ENCODE results near the gene CDK9.
A peak's percentile ranks its signal among the peaks of the same experiment; 100 is the strongest.
"Not testable (repeated sequence)": the region's sequence is repeated elsewhere in the genome, so short reads cannot be mapped to it uniquely, and the experiment has no call there.

Gene CDK9

DNA sequence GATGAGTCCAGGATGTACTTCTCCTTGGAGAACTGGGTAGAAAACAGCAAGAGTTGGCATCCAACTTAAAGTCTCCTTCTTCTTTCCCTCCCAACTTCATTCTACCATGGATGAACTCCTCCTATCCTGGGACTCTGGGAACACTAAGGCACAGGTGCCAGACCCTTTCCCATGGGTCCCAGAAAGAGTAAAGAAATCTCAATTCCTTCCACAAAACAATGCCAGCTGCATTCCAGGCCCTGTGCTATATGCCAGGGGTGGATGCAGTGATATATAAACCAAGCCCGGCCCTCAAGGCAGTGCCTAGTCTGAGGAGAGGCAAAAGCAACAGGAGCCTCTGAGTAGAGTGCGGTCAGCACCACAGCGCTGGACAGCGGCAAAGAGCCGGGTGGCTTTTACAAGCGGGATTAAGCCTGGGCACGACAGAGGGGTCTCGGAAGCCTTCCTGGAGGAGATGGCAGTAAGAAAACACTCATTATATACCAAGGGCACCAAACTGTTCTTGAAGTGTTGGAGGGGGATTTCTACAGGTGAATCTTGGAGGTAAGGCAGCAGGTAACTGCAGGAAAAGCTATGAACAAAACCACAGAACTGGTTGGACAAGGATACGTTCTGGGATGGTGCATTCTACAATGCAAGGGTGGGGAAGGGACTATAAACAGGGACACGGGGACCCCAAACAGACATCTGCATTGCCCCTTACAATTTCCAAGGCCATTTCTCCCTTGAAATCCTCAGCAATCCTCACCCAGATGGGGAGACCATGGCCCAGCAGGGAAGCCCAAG lies 34.4 kb upstream of the CDK9 start:
- no peaks in the 10 kb centered on the region for H3K27me3 ChIP-seq (ENCODE audit: control insufficient read depth, insufficient read depth, low read length)
- WGBS (ENCODE audit: insufficient coverage, insufficient read length): no CpG with 5 or more reads among the region's 10 CpGs
- H3K9me3 ChIP-seq (ENCODE audit: control insufficient read depth, insufficient read depth, low read length): no peaks in the 10 kb centered on the region
- H3K36me3 ChIP-seq (ENCODE audit: control insufficient read depth, insufficient read depth, low read length): peaks cover 10% of the 10 kb centered on the region
- peaks cover 2% of the 10 kb centered on the region; the same call in 1 of the 2 replicates for H3K4me1 ChIP-seq (ENCODE audit: control insufficient read depth, insufficient read depth, low read length)
- H3K4me3 ChIP-seq (ENCODE audit: low read length): no peak overlapping the region
- no peak for DNase-seq (ENCODE audit: low read depth, low spot score)
- no peak overlapping the region for H3K27ac ChIP-seq (ENCODE audit: low read length)

DNA sequence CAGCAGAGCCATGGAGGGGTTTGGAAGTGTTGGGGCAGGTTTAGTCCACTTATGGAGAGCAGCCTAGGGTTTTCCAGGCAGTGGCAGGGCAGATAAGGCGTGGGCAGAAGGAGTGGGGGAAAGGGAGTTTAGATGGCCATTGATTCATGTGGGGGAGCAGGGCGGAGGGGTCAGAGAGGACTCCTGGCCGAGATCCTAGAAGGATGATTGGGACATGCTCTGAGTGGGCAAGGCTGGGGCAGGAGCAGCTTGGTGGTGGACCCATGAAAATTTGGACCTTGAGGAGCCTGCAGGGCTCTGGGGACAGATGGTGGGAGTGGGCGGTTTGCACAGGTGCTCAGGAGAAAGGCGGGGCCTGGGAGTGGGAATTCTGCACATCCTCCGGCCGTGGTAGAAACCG lies 32.7 kb upstream of the CDK9 start:
- WGBS (ENCODE audit: insufficient coverage, insufficient read length): no CpG with 5 or more reads among the region's 8 CpGs
- H3K4me1 ChIP-seq (ENCODE audit: control insufficient read depth, insufficient read depth, low read length): peaks cover 2% of the 10 kb centered on the region; the same call in 1 of the 2 replicates
- peaks cover 10% of the 10 kb centered on the region for H3K36me3 ChIP-seq (ENCODE audit: control insufficient read depth, insufficient read depth, low read length)
- H3K27me3 ChIP-seq (ENCODE audit: control insufficient read depth, insufficient read depth, low read length): no peaks in the 10 kb centered on the region
- H3K4me3 ChIP-seq (ENCODE audit: low read length): no peak overlapping the region
- no peak for DNase-seq (ENCODE audit: low read depth, low spot score)
- no peak overlapping the region for H3K27ac ChIP-seq (ENCODE audit: low read length)
- H3K9me3 ChIP-seq (ENCODE audit: control insufficient read depth, insufficient read depth, low read length): no peaks in the 10 kb centered on the region

DNA sequence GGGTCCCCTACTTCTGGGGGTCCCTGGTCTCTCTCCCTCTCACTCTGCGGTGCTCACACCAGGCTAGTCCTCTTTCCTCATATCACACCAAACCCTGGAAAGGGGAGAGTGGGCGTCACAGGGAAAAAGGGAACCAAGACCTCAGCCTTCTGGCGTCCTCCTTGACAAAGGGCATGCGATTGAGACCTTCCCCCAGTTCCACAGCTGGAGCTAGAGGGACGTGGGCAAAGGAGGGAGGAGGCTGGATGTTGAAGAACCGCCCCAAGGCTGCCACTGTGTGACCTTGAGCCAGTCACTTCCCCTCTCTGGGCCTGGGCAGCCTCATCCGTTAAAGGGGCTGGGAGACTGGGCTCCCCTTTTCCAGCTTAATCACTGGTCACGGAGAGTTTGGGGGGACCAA lies 32.2 kb upstream of the CDK9 start:
- Histone ChIP-seq H3K36me3 (ENCODE audit: control insufficient read depth, insufficient read depth, low read length) (peaks cover 10% of the 10 kb centered on the region), H3K4me3 (ENCODE audit: low read length) (no peak overlapping the region), H3K27me3 (ENCODE audit: control insufficient read depth, insufficient read depth, low read length) (no peaks in the 10 kb centered on the region)

DNA sequence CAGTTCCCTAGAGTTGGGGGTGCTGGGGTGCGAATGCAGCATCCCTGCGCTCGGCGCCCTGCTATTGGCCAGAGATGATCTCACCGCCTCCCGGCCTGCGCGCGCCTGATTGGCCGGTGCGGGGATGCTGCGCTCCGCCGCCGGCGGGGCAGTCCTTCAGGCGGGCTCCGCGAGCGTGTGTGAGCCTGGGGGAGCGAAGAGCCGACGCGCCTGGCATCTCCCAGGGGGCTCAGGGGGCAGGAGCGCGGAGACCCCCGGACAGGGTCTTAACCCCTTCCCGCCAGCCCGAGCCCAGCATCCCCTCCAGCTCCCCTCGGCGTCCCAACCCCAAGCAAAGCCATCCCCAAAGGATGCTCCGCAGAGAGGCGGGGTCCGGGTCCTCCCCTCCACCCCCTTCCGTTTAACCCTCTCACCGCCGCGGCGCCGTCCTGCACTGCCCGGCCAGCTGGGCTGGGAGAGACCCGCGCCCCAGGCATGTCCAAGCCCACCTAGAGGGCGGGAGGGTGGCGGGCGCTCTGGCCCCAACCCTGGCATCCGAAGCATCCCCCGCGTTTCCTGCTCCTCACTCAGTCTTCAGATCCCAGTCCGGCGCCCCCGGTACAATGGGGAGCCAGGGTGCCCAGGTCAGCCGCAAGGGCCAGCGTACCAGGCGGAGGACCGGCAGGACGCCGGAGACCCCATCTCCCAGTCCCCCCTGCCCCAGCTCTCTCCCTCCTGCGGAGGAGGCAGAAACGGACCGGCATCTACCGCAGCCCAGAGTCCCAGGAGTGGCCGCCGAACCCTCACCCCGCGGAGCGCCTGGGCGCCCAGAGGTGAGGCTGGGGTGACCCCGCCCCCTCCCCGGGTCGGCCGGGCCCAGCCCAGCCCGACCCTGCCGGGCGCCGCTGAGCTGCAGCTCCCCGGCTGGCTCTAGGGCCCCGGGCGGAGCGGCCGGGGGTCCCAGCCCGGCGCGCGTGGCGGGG lies 31.5 kb upstream of the CDK9 start:
- H3K9me3 ChIP-seq (ENCODE audit: control insufficient read depth, insufficient read depth, low read length): no peaks in the 10 kb centered on the region
- H3K36me3 ChIP-seq (ENCODE audit: control insufficient read depth, insufficient read depth, low read length): peaks cover 2% of the 10 kb centered on the region
- H3K4me3 ChIP-seq (ENCODE audit: low read length): peak overlapping the region; percentile 89
- peaks cover 2% of the 10 kb centered on the region; the same call in 1 of the 2 replicates for H3K4me1 ChIP-seq (ENCODE audit: control insufficient read depth, insufficient read depth, low read length)
- H3K27me3 ChIP-seq (ENCODE audit: control insufficient read depth, insufficient read depth, low read length): no peaks in the 10 kb centered on the region
- no peak for DNase-seq (ENCODE audit: low read depth, low spot score)
- no CpG with 5 or more reads among the region's 86 CpGs for WGBS (ENCODE audit: insufficient coverage, insufficient read length)
- no peak overlapping the region for H3K27ac ChIP-seq (ENCODE audit: low read length)

More for the DNA sequence above, 32.2 kb upstream of the CDK9 start:
- Histone ChIP-seq H3K4me1 (ENCODE audit: control insufficient read depth, insufficient read depth, low read length) (peaks cover 2% of the 10 kb centered on the region; the same call in 1 of the 2 replicates), H3K9me3 (ENCODE audit: control insufficient read depth, insufficient read depth, low read length) (no peaks in the 10 kb centered on the region), H3K27ac (ENCODE audit: low read length) (no peak overlapping the region)
- DNase-seq (ENCODE audit: low read depth, low spot score): no peak
- no CpG with 5 or more reads among the region's 8 CpGs for WGBS (ENCODE audit: insufficient coverage, insufficient read length)

DNA sequence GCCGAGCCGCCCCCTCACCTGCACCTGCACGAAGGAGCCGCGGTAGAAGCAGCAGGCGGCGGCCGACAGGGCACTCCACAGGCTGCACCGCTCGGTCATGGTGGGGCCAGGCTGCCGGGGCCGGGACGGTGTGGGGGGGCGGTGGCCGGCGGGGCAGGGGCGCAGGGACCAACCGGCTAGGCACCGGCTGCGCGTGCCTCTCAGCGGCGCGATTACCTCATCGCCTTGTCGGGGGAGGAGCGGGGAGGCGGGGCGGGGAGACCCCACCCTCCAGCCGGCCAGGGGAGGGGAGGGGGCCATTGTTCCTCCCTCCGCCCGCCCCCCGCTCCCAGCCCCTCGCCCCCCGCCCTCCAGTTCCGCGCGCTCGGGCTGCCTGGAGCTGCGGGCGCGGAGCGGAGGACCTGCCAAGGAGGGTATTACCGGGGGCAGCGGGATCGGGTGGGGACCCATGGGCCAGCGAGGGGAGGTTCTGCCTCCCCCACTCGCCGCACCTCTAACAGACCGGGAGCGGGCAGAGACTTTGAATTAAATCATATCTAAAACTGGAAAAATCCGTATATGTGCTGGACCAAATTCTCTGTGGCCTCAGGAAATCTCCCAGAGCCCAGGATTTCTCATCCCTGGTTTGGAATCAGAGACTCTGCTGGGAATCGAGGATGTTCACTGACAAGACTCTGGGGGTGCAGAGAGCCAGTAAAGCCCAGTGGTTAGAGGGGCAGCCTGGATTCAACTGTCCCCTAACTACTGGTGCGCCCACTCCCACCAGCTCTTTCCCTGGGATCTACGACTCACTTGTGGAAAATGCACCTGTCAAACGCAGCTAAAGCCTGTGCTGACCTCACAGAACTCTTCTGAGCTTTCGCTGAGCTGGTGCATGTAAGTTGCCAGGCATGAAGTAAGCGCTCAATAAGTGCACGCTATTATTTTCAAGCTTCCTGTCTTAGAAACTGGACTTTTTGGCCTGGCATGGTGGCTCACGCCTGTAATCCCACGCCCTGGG lies 30.5 kb upstream of the CDK9 start:
- no peak for DNase-seq (ENCODE audit: low read depth, low spot score)
- Histone ChIP-seq H3K9me3 (ENCODE audit: control insufficient read depth, insufficient read depth, low read length) (no peaks in the 10 kb centered on the region), H3K27ac (ENCODE audit: low read length) (no peak overlapping the region), H3K27me3 (ENCODE audit: control insufficient read depth, insufficient read depth, low read length) (no peaks in the 10 kb centered on the region), H3K4me1 (ENCODE audit: control insufficient read depth, insufficient read depth, low read length) (peaks cover 2% of the 10 kb centered on the region; the same call in 1 of the 2 replicates), H3K4me3 (ENCODE audit: low read length) (peak overlapping the region; percentile 89), H3K36me3 (ENCODE audit: control insufficient read depth, insufficient read depth, low read length) (no peaks in the 10 kb centered on the region)
- WGBS (ENCODE audit: insufficient coverage, insufficient read length): no CpG with 5 or more reads among the region's 61 CpGs

DNA sequence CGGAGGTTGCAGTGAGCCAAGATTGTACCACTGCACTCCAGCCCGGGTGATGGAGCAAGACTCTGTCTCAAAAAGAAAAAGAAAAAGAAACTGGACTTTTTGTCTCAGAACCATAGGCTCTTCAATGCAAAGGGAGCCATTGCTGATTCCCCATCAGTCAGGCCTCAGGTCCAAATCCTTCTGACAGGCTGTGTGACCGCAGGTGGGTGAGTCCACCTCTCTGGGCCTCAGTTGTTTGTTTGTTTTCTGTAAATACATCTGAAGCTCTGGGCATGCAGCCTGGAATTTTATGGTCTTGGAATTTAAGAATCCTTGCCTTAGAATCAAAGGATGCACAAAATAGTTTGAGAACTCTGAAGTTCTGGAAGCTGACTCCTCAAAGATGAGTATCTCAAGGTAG lies 29.6 kb upstream of the CDK9 start:
- H3K27ac ChIP-seq (ENCODE audit: low read length): no peak overlapping the region
- no peaks in the 10 kb centered on the region for H3K27me3 ChIP-seq (ENCODE audit: control insufficient read depth, insufficient read depth, low read length)
- H3K36me3 ChIP-seq (ENCODE audit: control insufficient read depth, insufficient read depth, low read length): no peaks in the 10 kb centered on the region
- peaks cover 2% of the 10 kb centered on the region; the same call in 1 of the 2 replicates for H3K4me1 ChIP-seq (ENCODE audit: control insufficient read depth, insufficient read depth, low read length)
- no peak for DNase-seq (ENCODE audit: low read depth, low spot score)
- no peaks in the 10 kb centered on the region for H3K9me3 ChIP-seq (ENCODE audit: control insufficient read depth, insufficient read depth, low read length)
- H3K4me3 ChIP-seq (ENCODE audit: low read length): no peak overlapping the region
- WGBS (ENCODE audit: insufficient coverage, insufficient read length): no CpG with 5 or more reads among the region's 3 CpGs

DNA sequence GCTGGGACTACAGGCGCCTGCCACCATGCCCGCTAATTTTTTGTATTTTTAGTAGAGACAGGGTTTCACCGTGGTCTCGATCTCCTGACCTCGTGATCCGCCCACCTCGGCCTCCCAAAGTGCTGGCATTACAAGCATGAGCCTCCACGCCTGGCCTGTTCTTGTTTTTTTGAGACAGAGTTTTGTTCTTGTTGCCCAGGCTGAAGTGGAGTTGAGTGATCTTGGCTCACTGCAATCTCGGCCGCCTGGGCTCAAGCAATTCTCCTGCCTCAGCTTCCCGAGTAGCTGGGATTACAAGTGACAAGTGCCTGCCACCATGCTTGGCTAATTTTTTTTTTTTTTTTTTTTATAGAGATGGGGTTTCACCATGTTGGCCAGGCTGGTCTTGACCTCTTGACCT lies 29.1 kb upstream of the CDK9 start:
- DNase-seq (ENCODE audit: low read depth, low spot score); H3K27me3 ChIP-seq (ENCODE audit: control insufficient read depth, insufficient read depth, low read length); H3K27ac ChIP-seq (ENCODE audit: low read length); H3K4me1 ChIP-seq (ENCODE audit: control insufficient read depth, insufficient read depth, low read length); H3K9me3 ChIP-seq (ENCODE audit: control insufficient read depth, insufficient read depth, low read length); H3K36me3 ChIP-seq (ENCODE audit: control insufficient read depth, insufficient read depth, low read length); H3K4me3 ChIP-seq (ENCODE audit: low read length): not testable (repeated sequence)
- WGBS (ENCODE audit: insufficient coverage, insufficient read length): no CpG with 5 or more reads among the region's 11 CpGs

DNA sequence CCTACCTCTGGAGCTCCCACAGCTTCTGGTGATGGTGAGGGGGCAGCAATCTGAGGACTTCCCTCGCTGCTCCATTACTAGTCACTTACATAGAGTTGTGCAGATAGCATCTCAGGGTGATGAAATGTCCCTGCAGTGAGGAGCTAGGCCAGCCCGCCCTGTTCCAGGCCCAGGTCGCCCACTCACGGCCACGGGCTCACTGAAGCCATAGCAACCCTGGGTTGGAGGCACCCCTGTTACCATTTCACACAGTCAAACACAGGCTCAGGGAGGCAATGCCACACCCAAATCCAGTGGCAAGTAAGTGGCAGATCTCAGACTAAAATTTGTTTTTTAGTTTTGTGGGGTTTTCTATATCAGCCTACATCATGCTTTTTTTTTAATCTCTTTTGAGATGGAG lies 27.0 kb upstream of the CDK9 start:
- Histone ChIP-seq H3K27me3 (ENCODE audit: control insufficient read depth, insufficient read depth, low read length) (no peaks in the 10 kb centered on the region), H3K36me3 (ENCODE audit: control insufficient read depth, insufficient read depth, low read length) (no peaks in the 10 kb centered on the region), H3K9me3 (ENCODE audit: control insufficient read depth, insufficient read depth, low read length) (no peaks in the 10 kb centered on the region), H3K4me3 (ENCODE audit: low read length) (no peak overlapping the region), H3K27ac (ENCODE audit: low read length) (no peak overlapping the region), H3K4me1 (ENCODE audit: control insufficient read depth, insufficient read depth, low read length) (peaks cover 8% of the 10 kb centered on the region)
- WGBS (ENCODE audit: insufficient coverage, insufficient read length): no CpG with 5 or more reads among the region's 5 CpGs
- no peak for DNase-seq (ENCODE audit: low read depth, low spot score)

DNA sequence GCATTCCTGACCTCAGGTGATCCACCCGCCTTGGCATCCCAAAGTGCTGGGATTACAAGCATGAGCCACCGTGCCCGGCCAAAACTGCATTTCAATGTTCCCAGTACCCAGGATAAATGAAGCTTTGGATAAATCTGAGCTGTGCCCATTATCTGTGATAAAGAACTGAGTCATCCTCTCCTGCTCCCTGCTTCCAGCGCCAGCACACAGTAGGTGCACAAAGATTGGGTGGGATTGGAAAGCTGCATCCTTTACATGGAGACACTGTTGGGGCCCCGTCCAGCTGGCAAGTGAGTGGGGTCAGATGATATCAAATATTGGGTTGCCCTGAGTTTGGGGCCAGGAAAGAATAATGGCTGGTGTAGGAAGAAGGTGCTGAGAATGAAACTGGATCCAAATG lies 24.8 kb upstream of the CDK9 start:
- H3K27me3 ChIP-seq (ENCODE audit: control insufficient read depth, insufficient read depth, low read length): no peaks in the 10 kb centered on the region
- H3K36me3 ChIP-seq (ENCODE audit: control insufficient read depth, insufficient read depth, low read length): no peaks in the 10 kb centered on the region
- no peaks in the 10 kb centered on the region for H3K9me3 ChIP-seq (ENCODE audit: control insufficient read depth, insufficient read depth, low read length)
- no peak overlapping the region for H3K27ac ChIP-seq (ENCODE audit: low read length)
- H3K4me1 ChIP-seq (ENCODE audit: control insufficient read depth, insufficient read depth, low read length): peaks cover 6% of the 10 kb centered on the region; the same call in 1 of the 2 replicates
- DNase-seq (ENCODE audit: low read depth, low spot score): no peak
- WGBS (ENCODE audit: insufficient coverage, insufficient read length): no CpG with 5 or more reads among the region's 5 CpGs
- H3K4me3 ChIP-seq (ENCODE audit: low read length): no peak overlapping the region

Measured in iPS DF 6.9 (cell line).